ENCODE results near the gene IQGAP3. TPM values are rescaled to one million over a fixed set of nuclear protein-coding genes. Genes with fewer than 3 reads are reported as not detected.

Gene IQGAP3
- polyA plus RNA-seq, 3 donors = 0.03 to 0.24 TPM; not detected in 1

GRCh38 chr1:156510709-156511108, 61.7 kb downstream of the IQGAP3 start:
- H3K4me3 Mint-ChIP-seq = peak overlapping the region in 1 of 2 donors; percentile 39
- Histone ChIP-seq H3K27ac (ENCODE audit: low read depth in 1 of 2, low read length in 2 of 2) (peak overlapping the region in 1 of 2 donors; percentile 2), H3K9me3 (replicated peaks in 1 of 2; ENCODE audit: control insufficient read depth in 1 of 2, insufficient read depth in 1 of 2, low read length in 2 of 2) (no peaks in the 10 kb centered on the region), H4K20me1 (ENCODE audit: insufficient read depth, low read length) (no peaks in the 10 kb centered on the region), H3K4me1 (ENCODE audit: control insufficient read depth in 1 of 2, insufficient read depth in 2 of 2, low read length in 2 of 2) (peaks cover 36 to 75% of the 10 kb centered on the region in 2 donors), H3K4me2 (replicated peaks; ENCODE audit: extremely low read depth, low read length, poor library complexity, severe bottlenecking) (no peak overlapping the region), H3K27me3 (ENCODE audit: control insufficient read depth in 2 of 2, insufficient read depth in 2 of 2, low read length in 2 of 2) (no peaks in the 10 kb centered on the region), H3K36me3 (replicated peaks in 1 of 2; ENCODE audit: control insufficient read depth in 1 of 2, insufficient read depth in 2 of 2, low read length in 2 of 2) (no peaks in the 10 kb centered on the region), H2AFZ (ENCODE audit: insufficient read depth, low read depth, low read length, poor library complexity, severe bottlenecking) (no peak overlapping the region), H3K9ac (ENCODE audit: insufficient read depth, low read length, poor library complexity, severe bottlenecking) (no peak overlapping the region), H3K79me2 (ENCODE audit: insufficient read depth, low read length) (peaks cover 13% of the 10 kb centered on the region), H3K4me3 (replicated peaks in 1 of 3; ENCODE audit: low read depth in 2 of 3, low read length in 3 of 3) (no peak overlapping the region)
- peaks cover 0 to 2% (median 0%) of the 10 kb centered on the region in 7 donors for H3K9me3 Mint-ChIP-seq
- H3K36me3 Mint-ChIP-seq = no peaks in the 10 kb centered on the region
- TF ChIP-seq, protein P1, sequence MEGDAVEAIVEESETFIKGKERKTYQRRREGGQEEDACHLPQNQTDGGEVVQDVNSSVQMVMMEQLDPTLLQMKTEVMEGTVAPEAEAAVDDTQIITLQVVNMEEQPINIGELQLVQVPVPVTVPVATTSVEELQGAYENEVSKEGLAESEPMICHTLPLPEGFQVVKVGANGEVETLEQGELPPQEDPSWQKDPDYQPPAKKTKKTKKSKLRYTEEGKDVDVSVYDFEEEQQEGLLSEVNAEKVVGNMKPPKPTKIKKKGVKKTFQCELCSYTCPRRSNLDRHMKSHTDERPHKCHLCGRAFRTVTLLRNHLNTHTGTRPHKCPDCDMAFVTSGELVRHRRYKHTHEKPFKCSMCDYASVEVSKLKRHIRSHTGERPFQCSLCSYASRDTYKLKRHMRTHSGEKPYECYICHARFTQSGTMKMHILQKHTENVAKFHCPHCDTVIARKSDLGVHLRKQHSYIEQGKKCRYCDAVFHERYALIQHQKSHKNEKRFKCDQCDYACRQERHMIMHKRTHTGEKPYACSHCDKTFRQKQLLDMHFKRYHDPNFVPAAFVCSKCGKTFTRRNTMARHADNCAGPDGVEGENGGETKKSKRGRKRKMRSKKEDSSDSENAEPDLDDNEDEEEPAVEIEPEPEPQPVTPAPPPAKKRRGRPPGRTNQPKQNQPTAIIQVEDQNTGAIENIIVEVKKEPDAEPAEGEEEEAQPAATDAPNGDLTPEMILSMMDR (IDR thresholded peaks at IDR 0.05) = no peak
- H3K27ac Mint-ChIP-seq = peak overlapping the region; percentile 12 to 89 (median 44)
- peaks cover 65% of the 10 kb centered on the region for H3K4me1 Mint-ChIP-seq
- WGBS (ENCODE audit: insufficient coverage) = 96% methylated on average over 3 of the region's 13 CpGs
- intact Hi-C loops (cut with micrococcal nuclease) = no loop called here
- DNase-seq = no peak
- peaks cover 0 to 7% (median 2%) of the 10 kb centered on the region in 3 donors for H3K27me3 Mint-ChIP-seq (ENCODE audit: low read depth in 3 of 3)

GRCh38 chr1:156509424-156510034, 62.8 kb downstream of the IQGAP3 start:
- Histone ChIP-seq H3K27ac (ENCODE audit: low read depth in 1 of 2, low read length in 2 of 2) (peak overlapping the region in 1 of 2 donors; percentile 86), H4K20me1 (ENCODE audit: insufficient read depth, low read length) (no peaks in the 10 kb centered on the region), H3K79me2 (ENCODE audit: insufficient read depth, low read length) (peaks cover 16% of the 10 kb centered on the region), H3K9ac (ENCODE audit: insufficient read depth, low read length, poor library complexity, severe bottlenecking) (peak overlapping the region; percentile 23), H2AFZ (ENCODE audit: insufficient read depth, low read depth, low read length, poor library complexity, severe bottlenecking) (no peak overlapping the region), H3K9me3 (replicated peaks in 1 of 2; ENCODE audit: control insufficient read depth in 1 of 2, insufficient read depth in 1 of 2, low read length in 2 of 2) (no peaks in the 10 kb centered on the region), H3K36me3 (replicated peaks in 1 of 2; ENCODE audit: control insufficient read depth in 1 of 2, insufficient read depth in 2 of 2, low read length in 2 of 2) (no peaks in the 10 kb centered on the region), H3K4me3 (replicated peaks in 1 of 3; ENCODE audit: low read depth in 2 of 3, low read length in 3 of 3) (no peak overlapping the region), H3K4me1 (ENCODE audit: control insufficient read depth in 1 of 2, insufficient read depth in 2 of 2, low read length in 2 of 2) (peaks cover 43 to 74% of the 10 kb centered on the region in 2 donors), H3K4me2 (replicated peaks; ENCODE audit: extremely low read depth, low read length, poor library complexity, severe bottlenecking) (no peak overlapping the region), H3K27me3 (ENCODE audit: control insufficient read depth in 2 of 2, insufficient read depth in 2 of 2, low read length in 2 of 2) (no peaks in the 10 kb centered on the region)
- intact Hi-C loops (cut with micrococcal nuclease) = loop anchor here in 1 of 2 donors (5.0 to 10.0 kb wide), 2 partner anchors 52 to 215 kb away; partner anchors contain the start of genes ISG20L2 and METTL25B
- H3K27me3 Mint-ChIP-seq (ENCODE audit: low read depth in 3 of 3) = peaks cover 0 to 5% (median 2%) of the 10 kb centered on the region in 3 donors
- TF ChIP-seq, protein P1 (IDR thresholded peaks at IDR 0.05) = no peak
- peak overlapping the region; percentile 92 to 98 (median 94) for H3K27ac Mint-ChIP-seq
- no peak for DNase-seq
- peaks cover 63% of the 10 kb centered on the region for H3K4me1 Mint-ChIP-seq
- peaks cover 0 to 2% (median 0%) of the 10 kb centered on the region in 7 donors for H3K9me3 Mint-ChIP-seq
- 88% methylated on average over 2 of the region's 9 CpGs for whole genome bisulfite sequencing (ENCODE audit: insufficient coverage)
- H3K4me3 Mint-ChIP-seq = peak overlapping the region in 1 of 2 donors; percentile 32
- no peaks in the 10 kb centered on the region for H3K36me3 Mint-ChIP-seq
